Smooth muscle cell of the pulmonary artery (primary cell): ENCODE measurements around the gene ACVR1C. TPM values are rescaled to one million over a fixed set of nuclear protein-coding genes. Genes with fewer than 3 reads are reported as not detected.

ENCODE experiments used
- total RNA-seq: library from RNA; depleted of rRNA; stranded (reverse); fragments of >200 nt; gene quantifications from 2 replicates; pipeline ENCODE4 v1.2.3, GENCODE V29; 2014

ACVR1C gene
- total RNA-seq: 0.63 and 1.2 TPM in 2 replicates

GRCh38 chr2:157628477-157629415 lies at the start of gene ACVR1C:
ACVR1C (minus strand) TSS chr2:157628864; CDS start chr2:157628644, 220 bp downstream.

Other genes starting within 250 kb of the ACVR1C start
- gene CYTIP, start 184.8 kb downstream of the ACVR1C start, total RNA-seq: 5.5 and 23.5 TPM in 2 replicates
- 59.2 and 62.4 TPM in 2 replicates for gene ACVR1, start 247.5 kb upstream of the ACVR1C start, total RNA-seq